GM12873 (cell line): Measurements from ENCODE around the gene KRT10.

Experiments used
- CTCF ChIP-seq: IDR thresholded peaks from 2 replicates; pipeline ENCODE4 v1.5.1; 2012; ENCODE audit warnings: low read depth, mild to moderate bottlenecking, moderate library complexity, low read length, control low read depth; ENCODE audit not compliant: insufficient read depth; ENCODE audit errors: missing control alignments

KRT10 gene

GRCh38 chr17:40822132-40822812, at the start of gene KRT10:
Gene KRT10 (minus strand): TSS chr17:40822614. CDS start chr17:40822585, 29 bp downstream.
- no peak for TF ChIP-seq CTCF

- no peak for TF ChIP-seq CTCF
These were observed 48.9 kb upstream of the KRT10 start for GRCh38 chr17:40871316-40871715.

- TF ChIP-seq CTCF, result no peak
These were observed 47.7 kb upstream of the KRT10 start for GRCh38 chr17:40870136-40870535.

GRCh38 chr17:40866838-40867237, 44.4 kb upstream of the KRT10 start, which contains the start of gene KRT12:
Gene KRT12 (minus strand): TSS chr17:40867223. CDS start chr17:40867186, 37 bp downstream.
- TF ChIP-seq CTCF, result no peak

GRCh38 chr17:40864661-40865390, 42.4 kb upstream of the KRT10 start:
- TF ChIP-seq CTCF, result no peak

- TF ChIP-seq CTCF, result peak; percentile 56
These were observed 40.7 kb upstream of the KRT10 start for GRCh38 chr17:40862985-40863733.

GRCh38 chr17:40859536-40859935, 37.1 kb upstream of the KRT10 start:
- TF ChIP-seq CTCF, result no peak
